ENCODE measurements around the gene MILR1.

DNA sequence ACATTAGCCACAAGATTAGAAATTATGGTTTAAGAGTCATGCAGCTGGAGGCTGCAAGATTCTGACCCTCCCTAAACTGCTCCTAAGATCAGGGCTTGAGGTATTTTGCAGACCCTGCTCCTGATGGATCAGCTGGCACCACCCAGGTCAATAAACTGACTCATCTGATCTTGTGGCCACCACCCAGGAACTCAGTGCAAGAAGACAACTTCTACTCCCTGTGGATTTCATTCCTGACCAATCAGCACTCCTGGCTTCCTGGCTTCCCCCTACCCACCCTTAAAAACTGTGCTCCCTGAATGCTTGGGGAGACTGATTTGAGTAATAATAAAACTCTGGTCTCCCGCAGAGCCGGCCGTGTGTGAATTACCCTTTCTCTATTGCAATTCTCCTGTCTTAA is 25.0 kb upstream of the MILR1 start:
- TF ChIP-seq, protein P1, sequence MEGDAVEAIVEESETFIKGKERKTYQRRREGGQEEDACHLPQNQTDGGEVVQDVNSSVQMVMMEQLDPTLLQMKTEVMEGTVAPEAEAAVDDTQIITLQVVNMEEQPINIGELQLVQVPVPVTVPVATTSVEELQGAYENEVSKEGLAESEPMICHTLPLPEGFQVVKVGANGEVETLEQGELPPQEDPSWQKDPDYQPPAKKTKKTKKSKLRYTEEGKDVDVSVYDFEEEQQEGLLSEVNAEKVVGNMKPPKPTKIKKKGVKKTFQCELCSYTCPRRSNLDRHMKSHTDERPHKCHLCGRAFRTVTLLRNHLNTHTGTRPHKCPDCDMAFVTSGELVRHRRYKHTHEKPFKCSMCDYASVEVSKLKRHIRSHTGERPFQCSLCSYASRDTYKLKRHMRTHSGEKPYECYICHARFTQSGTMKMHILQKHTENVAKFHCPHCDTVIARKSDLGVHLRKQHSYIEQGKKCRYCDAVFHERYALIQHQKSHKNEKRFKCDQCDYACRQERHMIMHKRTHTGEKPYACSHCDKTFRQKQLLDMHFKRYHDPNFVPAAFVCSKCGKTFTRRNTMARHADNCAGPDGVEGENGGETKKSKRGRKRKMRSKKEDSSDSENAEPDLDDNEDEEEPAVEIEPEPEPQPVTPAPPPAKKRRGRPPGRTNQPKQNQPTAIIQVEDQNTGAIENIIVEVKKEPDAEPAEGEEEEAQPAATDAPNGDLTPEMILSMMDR (IDR thresholded peaks at IDR 0.05) = no peak
- TF ChIP-seq POLR2A (IDR thresholded peaks at IDR 0.05; ENCODE audit: low read depth) (no peak), POLR2AphosphoS5 (IDR thresholded peaks at IDR 0.05) (no peak)
